Neuron (in vitro differentiated cells): ENCODE data around the gene C16orf89.

ENCODE experiments used
- H2AFZ ChIP-seq: one replicate; pipeline ENCODE4 v1.6.1; 2013; ENCODE audit warnings: low read depth, mild to moderate bottlenecking, inconsistent platforms, low read length, moderate library complexity
- H3K27me3 ChIP-seq: one replicate; pipeline ENCODE4 v1.6.1; 2013; ENCODE audit warnings: low read length; ENCODE audit not compliant: insufficient read depth
- H3K36me3 ChIP-seq: one replicate; pipeline ENCODE4 v1.6.1; 2013; ENCODE audit warnings: low read length; ENCODE audit not compliant: insufficient read depth
- H3K4me1 ChIP-seq: one replicate; pipeline ENCODE4 v1.6.1; 2013; ENCODE audit warnings: low read length; ENCODE audit not compliant: insufficient read depth
- H3K4me3 ChIP-seq: 2 replicates; pipeline ENCODE4 v1.5.1; 2013; ENCODE audit warnings: mild to moderate bottlenecking, low read length, moderate library complexity
- H3K9me3 ChIP-seq: one replicate; pipeline ENCODE4 v1.6.1; 2013; ENCODE audit warnings: low read length

The C16orf89 gene

GRCh38 chr16:5025171-5025632 is 40.6 kb downstream of the C16orf89 start:
- H3K27me3 ChIP-seq: no peaks in the 10 kb centered on the region
- no peaks in the 10 kb centered on the region for H3K9me3 ChIP-seq
- no peaks in the 10 kb centered on the region for H3K4me1 ChIP-seq
- no peak overlapping the region for H2AFZ ChIP-seq
- no peaks in the 10 kb centered on the region for H3K36me3 ChIP-seq
- no peak overlapping the region for H3K4me3 ChIP-seq

GRCh38 chr16:5024632-5025031 is 41.1 kb downstream of the C16orf89 start:
- Histone ChIP-seq H3K27me3 (no peaks in the 10 kb centered on the region), H3K4me3 (no peak overlapping the region)

DNA sequence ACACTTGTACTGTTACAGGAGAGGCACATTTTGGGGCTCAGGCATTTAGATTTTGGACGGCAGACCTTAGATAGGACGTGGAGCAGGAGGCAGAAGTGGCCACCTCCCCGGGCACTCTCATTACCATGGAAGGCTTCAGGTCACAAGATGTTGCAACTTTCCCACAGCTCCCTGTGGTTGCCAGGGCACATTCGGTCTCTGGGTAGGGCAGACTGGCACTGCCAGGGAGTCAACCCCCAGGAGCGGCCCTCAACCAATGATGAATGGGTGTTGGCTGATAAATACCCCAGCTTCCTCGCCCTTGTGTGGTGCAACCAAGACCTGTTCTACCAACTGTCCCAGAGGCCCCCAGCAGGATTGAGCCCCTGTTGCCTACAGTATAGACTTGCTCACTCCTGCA is 43.2 kb downstream of the C16orf89 start:
- Histone ChIP-seq H3K9me3 (no peaks in the 10 kb centered on the region), H3K36me3 (no peaks in the 10 kb centered on the region), H2AFZ (no peak overlapping the region), H3K27me3 (no peaks in the 10 kb centered on the region), H3K4me3 (no peak overlapping the region), H3K4me1 (no peaks in the 10 kb centered on the region)

More at GRCh38 chr16:5024632-5025031, 41.1 kb downstream of the C16orf89 start:
- H3K9me3 ChIP-seq: no peaks in the 10 kb centered on the region
- H2AFZ ChIP-seq: no peak overlapping the region
- H3K36me3 ChIP-seq: no peaks in the 10 kb centered on the region
- H3K4me1 ChIP-seq: no peaks in the 10 kb centered on the region

DNA sequence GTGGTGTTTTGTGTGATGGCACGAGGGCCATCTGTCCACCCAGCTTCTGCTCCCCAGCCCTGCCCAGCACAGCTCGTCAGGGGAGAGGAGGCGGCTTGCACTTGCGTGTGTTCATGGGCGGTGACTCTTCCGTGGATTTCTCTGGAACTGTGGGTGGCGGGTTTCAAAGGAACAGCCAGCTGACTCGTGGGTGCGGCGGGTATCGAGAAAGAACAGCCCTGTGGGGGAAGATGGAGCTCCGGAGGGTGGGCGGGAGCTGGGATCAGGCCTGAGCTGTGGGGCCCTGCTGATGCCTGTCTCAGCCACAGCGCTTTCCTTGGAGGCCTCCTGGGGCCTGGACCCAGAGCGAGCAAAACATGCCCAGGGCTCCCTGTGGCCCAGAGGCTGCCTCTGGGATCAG is 45.2 kb downstream of the C16orf89 start:
- Histone ChIP-seq H3K4me1 (no peaks in the 10 kb centered on the region), H3K36me3 (no peaks in the 10 kb centered on the region), H3K27me3 (no peaks in the 10 kb centered on the region), H3K4me3 (no peak overlapping the region), H2AFZ (no peak overlapping the region), H3K9me3 (no peaks in the 10 kb centered on the region)

GRCh38 chr16:5019775-5020174 is 46.0 kb downstream of the C16orf89 start:
- Histone ChIP-seq H3K9me3 (no peaks in the 10 kb centered on the region), H2AFZ (no peak overlapping the region), H3K36me3 (no peaks in the 10 kb centered on the region), H3K4me3 (no peak overlapping the region), H3K4me1 (no peaks in the 10 kb centered on the region), H3K27me3 (no peaks in the 10 kb centered on the region)

GRCh38 chr16:5018793-5019192 is 47.0 kb downstream of the C16orf89 start:
- no peaks in the 10 kb centered on the region for H3K9me3 ChIP-seq
- no peaks in the 10 kb centered on the region for H3K4me1 ChIP-seq
- H3K36me3 ChIP-seq: no peaks in the 10 kb centered on the region
- H2AFZ ChIP-seq: no peak overlapping the region
- H3K27me3 ChIP-seq: peaks cover 2% of the 10 kb centered on the region
- H3K4me3 ChIP-seq: no peak overlapping the region

- no peaks in the 10 kb centered on the region for H3K36me3 ChIP-seq
- H3K4me1 ChIP-seq: no peaks in the 10 kb centered on the region
- no peak overlapping the region for H2AFZ ChIP-seq
- no peak overlapping the region for H3K4me3 ChIP-seq
- H3K9me3 ChIP-seq: no peaks in the 10 kb centered on the region
- peaks cover 4% of the 10 kb centered on the region for H3K27me3 ChIP-seq
These were observed 48.1 kb downstream of the C16orf89 start for GRCh38 chr16:5017678-5017969.

DNA sequence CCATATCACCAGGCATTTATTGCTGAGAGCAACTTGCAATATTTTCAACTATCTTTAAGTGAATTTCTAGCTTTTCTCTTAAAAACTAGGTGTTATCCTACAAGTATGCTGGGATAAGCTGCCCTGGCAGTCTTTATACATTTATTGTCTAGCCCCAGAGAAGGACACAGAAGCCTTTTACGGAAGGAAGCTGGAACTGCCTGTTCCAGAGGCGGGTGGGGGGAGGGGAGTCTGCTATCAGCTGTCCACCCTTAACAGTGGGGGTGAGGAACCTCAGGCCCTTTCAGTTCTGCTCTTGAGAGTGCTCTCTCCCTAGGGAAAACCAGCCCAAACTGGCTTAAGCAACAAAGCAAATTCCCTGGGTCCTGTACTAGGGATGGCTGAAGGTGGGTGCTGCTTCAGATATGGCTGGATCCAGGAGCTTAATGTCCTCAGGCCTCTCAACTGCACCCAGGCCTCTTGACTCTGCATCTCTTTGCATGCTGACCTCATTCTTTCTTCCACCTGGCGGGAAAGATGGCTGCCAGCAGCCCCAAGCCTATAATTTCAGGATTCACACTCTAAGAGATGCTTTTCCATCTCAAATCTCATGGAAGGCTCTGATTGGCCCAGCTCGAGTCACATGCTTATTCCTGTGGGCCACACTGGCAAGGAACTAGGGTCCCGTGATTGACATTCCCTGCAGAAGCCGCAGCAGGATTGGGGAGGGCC is 48.6 kb downstream of the C16orf89 start:
- Histone ChIP-seq H3K4me1 (no peaks in the 10 kb centered on the region), H3K27me3 (peaks cover 4% of the 10 kb centered on the region), H3K4me3 (no peak overlapping the region), H3K36me3 (no peaks in the 10 kb centered on the region), H2AFZ (no peak overlapping the region), H3K9me3 (no peaks in the 10 kb centered on the region)

DNA sequence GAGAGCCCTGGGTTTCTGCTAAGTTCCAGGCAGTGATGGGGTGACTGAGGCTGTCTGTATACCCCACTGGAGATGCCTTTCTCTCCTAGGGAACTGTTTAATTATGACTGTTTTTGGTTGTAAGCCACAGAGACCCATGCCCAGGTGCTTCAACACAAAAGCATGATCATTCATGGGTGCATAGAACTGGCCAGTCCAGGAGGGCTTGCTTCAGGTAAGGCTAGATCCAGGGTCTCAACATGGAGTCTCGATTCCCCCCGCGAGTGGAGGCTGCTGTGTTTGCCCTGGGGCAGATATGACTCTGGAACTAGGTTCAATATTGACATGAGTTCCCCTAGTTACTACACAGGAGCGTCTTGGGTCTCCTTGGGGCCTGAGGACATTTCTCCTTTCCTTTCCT is 49.9 kb downstream of the C16orf89 start:
- Histone ChIP-seq H3K9me3 (no peaks in the 10 kb centered on the region), H2AFZ (no peak overlapping the region), H3K4me3 (no peak overlapping the region), H3K36me3 (no peaks in the 10 kb centered on the region), H3K4me1 (no peaks in the 10 kb centered on the region), H3K27me3 (peaks cover 5% of the 10 kb centered on the region)

DNA sequence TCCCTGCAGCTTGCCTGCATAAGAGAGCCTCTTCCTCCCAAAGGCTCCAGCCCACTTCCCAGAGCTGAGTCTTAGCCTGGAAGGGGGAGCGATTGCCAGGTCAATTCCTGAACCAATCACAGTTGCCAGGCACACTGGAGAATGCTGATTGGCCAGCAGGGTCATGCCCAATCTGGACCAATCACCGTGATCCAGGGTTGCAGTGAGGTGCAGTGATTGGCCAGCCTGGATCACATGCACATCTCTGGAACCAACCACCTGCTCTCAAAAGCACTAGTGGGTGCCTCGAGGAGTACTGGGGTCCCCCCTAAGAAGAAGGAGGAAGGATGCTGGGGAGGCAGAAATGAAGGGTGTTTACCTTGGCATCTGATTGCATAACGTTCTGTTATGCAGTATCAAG is 50.4 kb downstream of the C16orf89 start:
- H3K4me3 ChIP-seq: no peak overlapping the region
- no peaks in the 10 kb centered on the region for H3K36me3 ChIP-seq
- peaks cover 10% of the 10 kb centered on the region for H3K27me3 ChIP-seq
- no peak overlapping the region for H2AFZ ChIP-seq
- H3K4me1 ChIP-seq: no peaks in the 10 kb centered on the region
- H3K9me3 ChIP-seq: no peaks in the 10 kb centered on the region

GRCh38 chr16:5012887-5013286 is 52.9 kb downstream of the C16orf89 start:
- Histone ChIP-seq H3K27me3 (peaks cover 15% of the 10 kb centered on the region), H3K4me1 (no peaks in the 10 kb centered on the region), H3K36me3 (no peaks in the 10 kb centered on the region), H2AFZ (no peak overlapping the region), H3K9me3 (no peaks in the 10 kb centered on the region), H3K4me3 (no peak overlapping the region)

GRCh38 chr16:5011637-5012036 is 54.1 kb downstream of the C16orf89 start:
- H3K4me1 ChIP-seq: peaks cover 2% of the 10 kb centered on the region
- H3K4me3 ChIP-seq: no peak overlapping the region
- no peaks in the 10 kb centered on the region for H3K9me3 ChIP-seq
- peaks cover 15% of the 10 kb centered on the region for H3K27me3 ChIP-seq
- H3K36me3 ChIP-seq: no peaks in the 10 kb centered on the region
- H2AFZ ChIP-seq: no peak overlapping the region

- Histone ChIP-seq H2AFZ (no peak overlapping the region), H3K9me3 (no peaks in the 10 kb centered on the region), H3K4me1 (peaks cover 6% of the 10 kb centered on the region), H3K27me3 (peaks cover 15% of the 10 kb centered on the region), H3K4me3 (no peak overlapping the region), H3K36me3 (no peaks in the 10 kb centered on the region)
These were observed 55.0 kb downstream of the C16orf89 start for GRCh38 chr16:5010576-5011329.
